ENCODE data around the gene MBD2. TPM values are rescaled to one million over a fixed set of nuclear protein-coding genes. Genes with fewer than 3 reads are reported as not detected.

MBD2 gene, protein sequence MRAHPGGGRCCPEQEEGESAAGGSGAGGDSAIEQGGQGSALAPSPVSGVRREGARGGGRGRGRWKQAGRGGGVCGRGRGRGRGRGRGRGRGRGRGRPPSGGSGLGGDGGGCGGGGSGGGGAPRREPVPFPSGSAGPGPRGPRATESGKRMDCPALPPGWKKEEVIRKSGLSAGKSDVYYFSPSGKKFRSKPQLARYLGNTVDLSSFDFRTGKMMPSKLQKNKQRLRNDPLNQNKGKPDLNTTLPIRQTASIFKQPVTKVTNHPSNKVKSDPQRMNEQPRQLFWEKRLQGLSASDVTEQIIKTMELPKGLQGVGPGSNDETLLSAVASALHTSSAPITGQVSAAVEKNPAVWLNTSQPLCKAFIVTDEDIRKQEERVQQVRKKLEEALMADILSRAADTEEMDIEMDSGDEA
- total RNA-seq = 102 TPM
- long read RNA-seq, full-length matches to known transcripts = 192 of 210 reads
- long read RNA-seq, partial matches to known transcripts = 2 of 210 reads
- long read RNA-seq, other reads (novel, unspliced or antisense) = 16 of 210 reads

DNA sequence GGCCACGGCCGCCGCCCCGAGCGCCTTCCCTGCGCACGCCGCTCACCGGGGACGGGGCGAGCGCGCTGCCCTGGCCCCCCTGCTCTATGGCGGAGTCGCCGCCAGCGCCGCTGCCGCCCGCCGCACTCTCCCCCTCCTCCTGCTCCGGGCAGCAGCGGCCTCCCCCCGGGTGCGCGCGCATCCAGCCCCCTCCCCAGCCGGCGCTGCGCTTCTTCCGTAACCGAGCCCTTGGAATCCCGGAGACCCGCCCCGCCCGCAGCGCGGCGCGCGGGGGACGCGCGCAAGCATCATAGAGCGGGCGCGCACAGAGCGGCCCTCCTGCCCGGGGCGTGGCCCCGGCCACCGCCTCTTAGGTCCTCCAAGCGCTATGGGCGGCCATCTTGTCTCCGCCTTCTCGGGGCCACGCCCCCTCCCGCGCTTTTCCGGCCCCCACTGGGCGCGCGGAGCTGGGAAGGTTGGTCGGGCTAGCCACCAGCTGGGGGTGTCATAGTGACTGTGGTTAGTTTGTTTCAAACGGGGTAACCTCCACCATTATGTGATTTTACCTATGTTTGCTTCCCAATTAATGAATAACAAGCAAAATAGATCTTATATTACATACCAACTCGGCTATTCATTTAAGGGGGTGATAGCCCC is at the start of gene MBD2:
Gene MBD2 (minus strand): TSS at position 291 of the 636 bp plus-strand sequence. CDS start 110 bp downstream, at position 181.
- ATAC-seq (peak; percentile 100), DNase-seq (peak; percentile 98)
- intact Hi-C loops (cut with DNase I) = no loop called here
- H3K27me3 ChIP-seq (ENCODE audit: low read depth) = no peaks in the 10 kb centered on the region
- H3K9me3 ChIP-seq = no peaks in the 10 kb centered on the region
- H3K4me1 ChIP-seq = peaks cover 34% of the 10 kb centered on the region
- no peaks in the 10 kb centered on the region for H3K36me3 ChIP-seq
- peak within 1 kb of the TSS; percentile 74 for H3K4me3 ChIP-seq
- TF ChIP-seq, protein P1, sequence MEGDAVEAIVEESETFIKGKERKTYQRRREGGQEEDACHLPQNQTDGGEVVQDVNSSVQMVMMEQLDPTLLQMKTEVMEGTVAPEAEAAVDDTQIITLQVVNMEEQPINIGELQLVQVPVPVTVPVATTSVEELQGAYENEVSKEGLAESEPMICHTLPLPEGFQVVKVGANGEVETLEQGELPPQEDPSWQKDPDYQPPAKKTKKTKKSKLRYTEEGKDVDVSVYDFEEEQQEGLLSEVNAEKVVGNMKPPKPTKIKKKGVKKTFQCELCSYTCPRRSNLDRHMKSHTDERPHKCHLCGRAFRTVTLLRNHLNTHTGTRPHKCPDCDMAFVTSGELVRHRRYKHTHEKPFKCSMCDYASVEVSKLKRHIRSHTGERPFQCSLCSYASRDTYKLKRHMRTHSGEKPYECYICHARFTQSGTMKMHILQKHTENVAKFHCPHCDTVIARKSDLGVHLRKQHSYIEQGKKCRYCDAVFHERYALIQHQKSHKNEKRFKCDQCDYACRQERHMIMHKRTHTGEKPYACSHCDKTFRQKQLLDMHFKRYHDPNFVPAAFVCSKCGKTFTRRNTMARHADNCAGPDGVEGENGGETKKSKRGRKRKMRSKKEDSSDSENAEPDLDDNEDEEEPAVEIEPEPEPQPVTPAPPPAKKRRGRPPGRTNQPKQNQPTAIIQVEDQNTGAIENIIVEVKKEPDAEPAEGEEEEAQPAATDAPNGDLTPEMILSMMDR (IDR thresholded peaks at IDR 0.05) = peak; percentile 24
- H3K27ac ChIP-seq = peak within 1 kb of the TSS; percentile 78

DNA sequence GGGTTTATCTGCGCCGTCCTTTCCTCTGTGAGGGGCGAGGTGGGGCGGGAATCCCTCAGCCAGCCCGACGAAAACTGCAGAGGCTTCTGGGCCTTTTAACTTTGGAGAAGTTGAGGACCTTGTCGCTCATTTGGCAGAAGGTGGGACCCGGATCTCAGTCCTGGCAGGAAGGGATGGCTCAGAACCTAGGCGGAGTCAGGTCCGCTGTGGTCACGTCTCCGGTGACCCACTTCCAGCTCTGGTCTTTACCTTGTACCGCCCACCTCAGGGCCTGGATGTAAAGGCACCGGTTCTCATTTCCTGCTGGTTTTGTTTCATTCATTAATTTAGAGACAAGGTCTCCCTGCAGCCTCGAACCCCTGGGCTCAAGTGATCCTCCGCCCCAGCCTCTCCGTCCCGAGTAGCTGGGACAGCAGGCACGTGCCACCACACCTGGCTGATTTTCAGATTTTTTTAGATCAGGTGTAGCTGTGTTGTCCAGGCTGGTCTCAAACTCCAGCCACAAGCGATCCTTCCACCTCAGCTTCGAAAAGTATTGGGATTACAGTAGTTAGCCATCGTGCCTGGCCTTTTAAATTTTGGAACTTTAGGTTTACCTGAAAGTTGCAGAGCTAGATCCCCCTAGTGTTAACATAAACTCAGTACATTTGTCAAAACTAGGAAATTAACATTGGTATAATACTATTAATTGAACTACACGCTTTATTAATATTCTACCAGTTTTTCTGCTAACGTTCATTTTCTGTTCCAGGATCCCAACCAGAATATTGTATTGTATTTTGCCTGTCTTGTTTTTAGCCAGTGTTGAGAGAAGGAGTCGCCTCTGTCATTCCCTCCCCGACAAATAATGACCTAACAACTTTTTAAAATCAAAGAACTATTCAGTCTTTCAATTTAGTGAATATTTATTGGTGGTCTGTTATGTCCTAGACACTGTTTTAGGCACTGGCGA is 45.7 kb upstream of the MBD2 start:
- Histone ChIP-seq H3K27me3 (ENCODE audit: low read depth) (no peaks in the 10 kb centered on the region), H3K36me3 (no peaks in the 10 kb centered on the region), H3K4me3 (peak overlapping the region; percentile 83), H3K27ac (peak overlapping the region; percentile 97), H3K4me1 (peaks cover 17% of the 10 kb centered on the region), H3K9me3 (no peaks in the 10 kb centered on the region)
- TF ChIP-seq, protein P1 (IDR thresholded peaks at IDR 0.05) = peak; percentile 43
- ATAC-seq (peak; percentile 75 to 79), DNase-seq (no peak)
- intact Hi-C loops (cut with DNase I) = no loop called here

DNA sequence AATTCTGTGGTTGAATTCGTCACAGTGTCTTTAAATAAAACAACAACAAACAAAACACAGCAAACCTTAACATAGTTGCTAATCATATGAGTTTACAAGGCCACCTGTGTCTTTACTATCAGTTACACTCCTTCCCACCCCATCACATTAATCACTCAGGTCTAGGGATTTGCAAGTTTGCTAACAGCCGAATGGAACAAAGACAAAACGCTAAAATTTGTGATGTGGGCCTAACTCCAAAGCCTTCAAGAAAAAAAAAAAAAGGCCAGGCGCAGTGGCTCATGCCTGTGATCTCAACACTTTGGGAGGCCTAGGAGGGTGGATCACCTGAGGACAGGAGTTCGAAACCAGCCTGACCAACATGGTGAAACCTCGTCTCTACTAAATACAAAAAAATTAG is 44.3 kb upstream of the MBD2 start:
- Histone ChIP-seq H3K36me3 (no peaks in the 10 kb centered on the region), H3K4me1 (peaks cover 17% of the 10 kb centered on the region), H3K27ac (peak overlapping the region; percentile 97)

DNA sequence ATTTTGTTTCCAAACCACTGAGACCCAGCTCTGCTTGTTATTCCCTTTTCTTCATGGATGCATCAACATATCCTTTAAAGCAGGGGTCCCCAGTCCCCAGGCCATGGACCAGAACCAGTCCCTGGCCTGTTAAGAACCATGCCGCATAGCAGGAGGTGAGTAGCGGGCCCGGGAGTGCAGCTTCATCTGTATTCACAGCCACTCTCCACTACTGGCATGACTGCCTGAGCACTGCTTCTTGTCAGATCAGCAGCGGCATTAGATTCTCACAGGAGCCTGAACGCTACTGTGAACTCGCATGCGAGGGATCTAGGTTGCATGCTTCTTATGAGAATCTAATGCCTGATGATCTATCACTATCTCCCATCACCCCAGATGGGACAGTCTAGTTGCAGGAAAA is 43.2 kb upstream of the MBD2 start:
- Histone ChIP-seq H3K4me3 (no peak overlapping the region), H3K36me3 (no peaks in the 10 kb centered on the region), H3K27me3 (ENCODE audit: low read depth) (no peaks in the 10 kb centered on the region), H3K27ac (no peak overlapping the region), H3K4me1 (peaks cover 17% of the 10 kb centered on the region), H3K9me3 (no peaks in the 10 kb centered on the region)
- DNase-seq = no peak
- intact Hi-C loops (cut with DNase I) = no loop called here
- ATAC-seq = no peak
- TF ChIP-seq, protein P1 (IDR thresholded peaks at IDR 0.05) = no peak

More for the DNA sequence above, 44.3 kb upstream of the MBD2 start:
- H3K27me3 ChIP-seq (ENCODE audit: low read depth) = no peaks in the 10 kb centered on the region
- DNase-seq (no peak), ATAC-seq (no peak)
- no peaks in the 10 kb centered on the region for H3K9me3 ChIP-seq
- peak overlapping the region; percentile 83 for H3K4me3 ChIP-seq
- intact Hi-C loops (cut with DNase I) = no loop called here
- TF ChIP-seq, protein P1 (IDR thresholded peaks at IDR 0.05) = no peak

DNA sequence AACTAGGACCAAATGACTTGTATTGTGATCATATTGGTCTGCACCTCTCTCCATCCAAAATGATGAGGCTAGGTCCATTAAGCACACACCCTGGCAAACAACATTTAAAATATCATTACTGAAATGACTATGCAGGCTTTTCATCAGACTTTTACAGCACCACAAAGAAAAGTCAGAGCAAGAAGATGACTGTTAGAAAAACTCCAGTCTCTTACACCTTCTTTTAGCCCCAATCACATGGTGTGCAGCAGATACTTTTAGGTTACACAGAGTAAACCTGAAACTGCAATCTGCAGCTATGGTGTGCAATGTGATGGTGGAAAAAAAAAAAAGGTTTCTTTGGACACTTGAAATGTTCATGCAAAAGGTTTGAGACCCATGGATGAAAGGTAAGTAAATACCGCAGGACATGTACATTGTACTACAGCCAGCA is 39.5 kb upstream of the MBD2 start:
- Histone ChIP-seq H3K9me3 (no peaks in the 10 kb centered on the region), H3K36me3 (no peaks in the 10 kb centered on the region), H3K4me3 (no peak overlapping the region), H3K27me3 (ENCODE audit: low read depth) (no peaks in the 10 kb centered on the region), H3K27ac (no peak overlapping the region), H3K4me1 (peaks cover 2% of the 10 kb centered on the region)
- TF ChIP-seq, protein P1 (IDR thresholded peaks at IDR 0.05) = no peak
- intact Hi-C loops (cut with DNase I) = no loop called here
- ATAC-seq (no peak), DNase-seq (no peak)

All from lower lobe of right lung (tissue), 2 donors.